CD14-positive monocyte (primary cell): ENCODE measurements around the gene MYO7A. TPM values are rescaled to one million over a fixed set of nuclear protein-coding genes. Genes with fewer than 3 reads are reported as not detected.

Source experiments
- DNase-seq, 3 donors: peaks; one replicate each; pipeline ENCODE4 v3.0.0-alpha.2; 2011 to 2022
- H2AFZ ChIP-seq: 2 replicates; pipeline ENCODE4 v1.6.0; 2012; ENCODE audit warnings: mild to moderate bottlenecking, low read depth, low read length, inconsistent platforms; ENCODE audit not compliant: insufficient read depth, poor library complexity, severe bottlenecking
- H3K27ac ChIP-seq, 2 donors: 1 replicate in 1 of 2; 2 replicates in 1 of 2; pipeline ENCODE4 v1.5.1; 2012 to 2013; ENCODE audit warnings: low read length in 2 of 2, control low read depth in 1 of 2, inconsistent platforms in 1 of 2, low read depth in 1 of 2, mild to moderate bottlenecking in 1 of 2
- H3K27me3 ChIP-seq, 2 donors: one replicate each; pipeline versions ENCODE4 v1.6.0 to v1.6.1; 2011 to 2013; ENCODE audit warnings: low read length in 2 of 2; ENCODE audit not compliant: control insufficient read depth in 2 of 2, insufficient read depth in 2 of 2
- H3K36me3 ChIP-seq, 2 donors: replicated peaks in 1 of 2; 1 replicate in 1 of 2; 2 replicates in 1 of 2; pipeline versions ENCODE4 v1.5.1 to v1.6.1; 2012 to 2013; ENCODE audit warnings: low read length in 2 of 2, control low read depth in 1 of 2, inconsistent platforms in 1 of 2, mild to moderate bottlenecking in 1 of 2; ENCODE audit not compliant: insufficient read depth in 2 of 2, control insufficient read depth in 1 of 2
- H3K4me1 ChIP-seq, 2 donors: 1 replicate in 1 of 2; 2 replicates in 1 of 2; pipeline versions ENCODE4 v1.5.1 to v1.6.1; 2012 to 2013; ENCODE audit warnings: low read length in 2 of 2, control low read depth in 1 of 2, inconsistent platforms in 1 of 2, mild to moderate bottlenecking in 1 of 2, moderate library complexity in 1 of 2; ENCODE audit not compliant: insufficient read depth in 2 of 2, control insufficient read depth in 1 of 2
- H3K4me2 ChIP-seq: replicated peaks from 2 replicates; pipeline ENCODE3; 2012; ENCODE audit warnings: low read length, moderate library complexity, mild to moderate bottlenecking; ENCODE audit not compliant: poor library complexity, severe bottlenecking; ENCODE audit errors: extremely low read depth
- H3K4me3 ChIP-seq, 3 experiments: fragments of 200-600 bp in 1 of 3; sonication (generic) in 1 of 3; replicated peaks in 1 of 3; 1 replicate in 2 of 3; 2 replicates in 1 of 3; pipeline ENCODE4 v1.5.1; 2011 to 2013; ENCODE audit warnings: low read length in 3 of 3, mild to moderate bottlenecking in 3 of 3, control low read depth in 2 of 3, low read depth in 2 of 3, inconsistent platforms in 1 of 3, moderate library complexity in 1 of 3
- H3K79me2 ChIP-seq: 2 replicates; pipeline ENCODE4 v1.6.0; 2012; ENCODE audit warnings: mild to moderate bottlenecking, control low read depth, inconsistent platforms, low read length, moderate library complexity; ENCODE audit not compliant: insufficient read depth
- H3K9ac ChIP-seq: 2 replicates; pipeline ENCODE4 v1.6.0; 2017; ENCODE audit warnings: low read length, mild to moderate bottlenecking; ENCODE audit not compliant: insufficient read depth, poor library complexity, severe bottlenecking
- H3K9me3 ChIP-seq, 2 donors: replicated peaks in 1 of 2; 1 replicate in 1 of 2; 2 replicates in 1 of 2; pipeline versions ENCODE4 v1.5.1 to v1.6.1; 2012 to 2013; ENCODE audit warnings: low read length in 2 of 2, control low read depth in 1 of 2; ENCODE audit not compliant: control insufficient read depth in 1 of 2, insufficient read depth in 1 of 2
- H4K20me1 ChIP-seq: 2 replicates; pipeline ENCODE4 v1.6.0; 2012; ENCODE audit warnings: mild to moderate bottlenecking, low read length, control low read depth, moderate library complexity; ENCODE audit not compliant: insufficient read depth
- H3K27ac Mint-ChIP-seq, 7 donors: one replicate each; pipeline ENCODE4 v1.8.0; 2020; ENCODE audit warnings: mild to moderate bottlenecking in 7 of 7, mixed read lengths in 7 of 7, moderate library complexity in 6 of 7, inconsistent platforms in 2 of 7
- H3K27me3 Mint-ChIP-seq, 3 donors: one replicate each; pipeline ENCODE4 v1.8.0; 2021 to 2022; ENCODE audit warnings: low read depth in 3 of 3, mild to moderate bottlenecking in 3 of 3, mixed read lengths in 3 of 3, moderate library complexity in 3 of 3, inconsistent platforms in 1 of 3
- H3K36me3 Mint-ChIP-seq, 2 donors: one replicate each; pipeline ENCODE4 v1.8.0; 2020; ENCODE audit warnings: mixed read lengths in 2 of 2, inconsistent platforms in 1 of 2, mild to moderate bottlenecking in 1 of 2
- H3K4me1 Mint-ChIP-seq: one replicate; pipeline ENCODE4 v1.8.0; 2020; ENCODE audit warnings: mild to moderate bottlenecking, mixed read lengths
- H3K4me3 Mint-ChIP-seq, 2 donors: one replicate each; pipeline ENCODE4 v1.8.0; 2020; ENCODE audit warnings: mild to moderate bottlenecking in 2 of 2, mixed read lengths in 2 of 2, moderate library complexity in 1 of 2
- H3K9me3 Mint-ChIP-seq, 7 donors: one replicate each; pipeline ENCODE4 v1.8.0; 2020 to 2022; ENCODE audit warnings: mixed read lengths in 7 of 7, mild to moderate bottlenecking in 6 of 7, moderate library complexity in 6 of 7, inconsistent platforms in 2 of 7
- WGBS: methylation state at CpG from one replicate; pipeline ENCODE4 v1.1.5; 2013; ENCODE audit warnings: missing lambda C conversion rate; ENCODE audit not compliant: insufficient coverage; 5-methylcytosine and 5-hydroxymethylcytosine counted together
- intact Hi-C, 2 donors: fragments of 100-400 bp; cut with micrococcal nuclease; formaldehyde crosslinking; loops; one replicate each; pipeline versions ENCODE4 v1.15.0 to v1.15.1; 2023
- polyA plus RNA-seq, 3 donors: library from polyadenylated mRNA; depleted of rRNA in 1 of 3; unstranded in 2 of 3; stranded (reverse) in 1 of 3; fragments of 300-500 nt in 2 of 3; fragments of >200 nt in 1 of 3; fragmentation: Illumina TruSeq in 2 of 3; gene quantifications; 1 replicate in 2 of 3; 2 replicates in 1 of 3; pipeline ENCODE4 v1.2.3, GENCODE V29; 2012 to 2021
- TF ChIP-seq, protein P1 (sequence below): fragments of 200-600 bp; IDR thresholded peaks from one replicate; pipeline ENCODE4 v1.8.0; 2022; ENCODE audit warnings: antibody characterized with exemption, mild to moderate bottlenecking

The MYO7A gene
- polyA plus RNA-seq, 3 donors = 3.5 to 7.8 (median 3.6) TPM

- Mint-ChIP-seq H3K9me3 (peaks cover 0 to 3% (median 0%) of the 10 kb centered on the region in 7 donors), H3K27ac (no peak overlapping the region), H3K36me3 (no peaks in the 10 kb centered on the region), H3K4me3 (no peak overlapping the region), H3K27me3 (peaks cover 1 to 8% (median 3%) of the 10 kb centered on the region in 3 donors), H3K4me1 (peaks cover 11% of the 10 kb centered on the region)
- WGBS = 100% methylated on average over 3 of the region's 6 CpGs
- Histone ChIP-seq H2AFZ (no peak overlapping the region), H3K9ac (no peak overlapping the region), H3K27ac (no peak overlapping the region), H3K4me1 (no peaks in the 10 kb centered on the region), H3K79me2 (no peaks in the 10 kb centered on the region), H3K36me3 (no peaks in the 10 kb centered on the region), H3K27me3 (no peaks in the 10 kb centered on the region), H3K4me2 (no peak overlapping the region), H3K9me3 (no peaks in the 10 kb centered on the region), H4K20me1 (no peaks in the 10 kb centered on the region), H3K4me3 (no peak overlapping the region)
- TF ChIP-seq, protein P1, sequence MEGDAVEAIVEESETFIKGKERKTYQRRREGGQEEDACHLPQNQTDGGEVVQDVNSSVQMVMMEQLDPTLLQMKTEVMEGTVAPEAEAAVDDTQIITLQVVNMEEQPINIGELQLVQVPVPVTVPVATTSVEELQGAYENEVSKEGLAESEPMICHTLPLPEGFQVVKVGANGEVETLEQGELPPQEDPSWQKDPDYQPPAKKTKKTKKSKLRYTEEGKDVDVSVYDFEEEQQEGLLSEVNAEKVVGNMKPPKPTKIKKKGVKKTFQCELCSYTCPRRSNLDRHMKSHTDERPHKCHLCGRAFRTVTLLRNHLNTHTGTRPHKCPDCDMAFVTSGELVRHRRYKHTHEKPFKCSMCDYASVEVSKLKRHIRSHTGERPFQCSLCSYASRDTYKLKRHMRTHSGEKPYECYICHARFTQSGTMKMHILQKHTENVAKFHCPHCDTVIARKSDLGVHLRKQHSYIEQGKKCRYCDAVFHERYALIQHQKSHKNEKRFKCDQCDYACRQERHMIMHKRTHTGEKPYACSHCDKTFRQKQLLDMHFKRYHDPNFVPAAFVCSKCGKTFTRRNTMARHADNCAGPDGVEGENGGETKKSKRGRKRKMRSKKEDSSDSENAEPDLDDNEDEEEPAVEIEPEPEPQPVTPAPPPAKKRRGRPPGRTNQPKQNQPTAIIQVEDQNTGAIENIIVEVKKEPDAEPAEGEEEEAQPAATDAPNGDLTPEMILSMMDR = no peak
- no peak for DNase-seq
- intact Hi-C loops = no loop called here
Measured at GRCh38 chr11:77110836-77111235, 17.2 kb upstream of the MYO7A start.

GRCh38 chr11:77111277-77111676 lies 16.8 kb upstream of the MYO7A start:
- Histone ChIP-seq H3K27ac (no peak overlapping the region), H3K4me2 (no peak overlapping the region), H3K9me3 (no peaks in the 10 kb centered on the region), H3K36me3 (no peaks in the 10 kb centered on the region), H3K27me3 (no peaks in the 10 kb centered on the region), H3K79me2 (no peaks in the 10 kb centered on the region), H2AFZ (no peak overlapping the region), H3K9ac (no peak overlapping the region), H3K4me3 (no peak overlapping the region), H4K20me1 (no peaks in the 10 kb centered on the region), H3K4me1 (no peaks in the 10 kb centered on the region)
- Mint-ChIP-seq H3K27ac (no peak overlapping the region), H3K4me3 (no peak overlapping the region), H3K4me1 (peaks cover 7% of the 10 kb centered on the region), H3K27me3 (peaks cover 1 to 8% (median 3%) of the 10 kb centered on the region in 3 donors), H3K36me3 (no peaks in the 10 kb centered on the region), H3K9me3 (peaks cover 0 to 3% (median 0%) of the 10 kb centered on the region in 7 donors)
- WGBS = 100% methylated on average over 1 of the region's 3 CpGs
- no peak for DNase-seq
- TF ChIP-seq, protein P1 = no peak
- intact Hi-C loops = no loop called here
